NCI-H748 (cell line): ENCODE data around the gene SRGAP2C.
"Not testable (repeated sequence)": the region's sequence is repeated elsewhere in the genome, so short reads cannot be mapped to it uniquely, and the experiment has no call there.

ENCODE experiments used
- DNase-seq: peaks from one replicate; lab custom pipeline; 2025; ENCODE audit not compliant: unreplicated experiment; lab: John Stamatoyannopoulos, UW

The SRGAP2C gene

DNA sequence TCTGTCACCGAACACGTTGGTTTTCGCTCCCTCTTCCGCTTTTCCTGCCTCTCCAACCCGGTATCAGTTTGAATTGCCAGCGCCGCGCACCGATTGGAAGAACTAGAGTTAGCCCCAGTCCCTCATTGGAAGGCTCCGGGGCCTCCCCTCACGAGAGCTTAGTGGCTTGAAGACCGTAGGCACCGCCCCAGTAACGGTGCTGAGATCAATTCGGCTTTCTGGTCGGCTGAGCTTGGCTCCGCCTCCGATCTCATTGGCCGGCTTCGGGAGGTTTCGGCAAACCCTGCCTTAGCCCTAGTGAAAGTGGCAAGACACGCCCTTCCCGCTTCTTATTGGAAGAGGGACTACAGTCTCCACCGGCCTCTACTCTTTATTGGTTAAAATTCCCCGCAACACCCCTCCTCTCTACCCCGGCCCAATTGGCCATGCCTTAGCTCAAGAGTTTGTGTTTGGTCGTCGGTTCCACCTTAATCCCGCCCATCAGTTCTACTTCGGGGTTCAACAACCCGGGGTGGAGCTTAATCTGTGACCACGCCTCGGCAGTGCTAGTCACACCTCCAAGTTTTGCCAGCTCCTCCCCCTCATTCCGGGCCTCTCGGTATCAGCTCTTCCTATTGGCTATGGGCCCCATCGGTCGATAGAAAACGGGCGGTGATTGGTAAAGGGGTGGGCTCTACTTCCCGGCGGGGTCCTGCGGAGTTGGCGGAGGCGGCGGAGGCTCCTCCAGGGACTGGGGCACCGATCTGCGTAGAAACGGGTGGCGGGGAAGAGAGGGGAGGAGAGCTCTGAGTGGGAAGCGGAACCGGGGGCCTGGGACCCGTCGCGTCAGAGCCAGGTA, at the start of gene SRGAP2C, which contains the start of gene FAM72B:
Gene SRGAP2C (plus strand): TSS at position 686 of the 838 bp plus-strand sequence. CDS start 2,472 bp downstream, outside the sequence.
Gene FAM72B (minus strand): TSS at position 51 of the 838 bp plus-strand sequence. CDS start 851 bp downstream, outside the sequence.
- peak; percentile 99 for DNase-seq

DNA sequence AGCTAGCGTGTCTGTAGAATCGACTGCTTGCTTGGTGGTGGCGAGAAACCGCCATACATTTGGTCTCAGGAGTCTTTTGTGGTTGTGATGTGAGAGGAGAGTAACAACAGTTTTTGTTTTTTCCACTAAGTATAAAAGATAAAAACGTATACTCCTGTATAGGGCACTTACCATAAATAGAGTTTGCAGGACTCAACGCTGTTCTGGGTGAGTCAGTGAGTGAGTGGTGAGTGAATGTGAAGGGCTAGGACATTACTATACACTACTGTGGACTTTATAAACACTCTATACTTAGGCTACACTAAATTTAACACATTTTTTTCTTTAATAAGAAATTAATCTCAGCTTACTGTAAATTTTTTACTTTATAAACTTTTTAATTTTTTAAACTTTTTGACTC, 44.4 kb upstream of the SRGAP2C start:
- DNase-seq = not testable (repeated sequence)

DNA sequence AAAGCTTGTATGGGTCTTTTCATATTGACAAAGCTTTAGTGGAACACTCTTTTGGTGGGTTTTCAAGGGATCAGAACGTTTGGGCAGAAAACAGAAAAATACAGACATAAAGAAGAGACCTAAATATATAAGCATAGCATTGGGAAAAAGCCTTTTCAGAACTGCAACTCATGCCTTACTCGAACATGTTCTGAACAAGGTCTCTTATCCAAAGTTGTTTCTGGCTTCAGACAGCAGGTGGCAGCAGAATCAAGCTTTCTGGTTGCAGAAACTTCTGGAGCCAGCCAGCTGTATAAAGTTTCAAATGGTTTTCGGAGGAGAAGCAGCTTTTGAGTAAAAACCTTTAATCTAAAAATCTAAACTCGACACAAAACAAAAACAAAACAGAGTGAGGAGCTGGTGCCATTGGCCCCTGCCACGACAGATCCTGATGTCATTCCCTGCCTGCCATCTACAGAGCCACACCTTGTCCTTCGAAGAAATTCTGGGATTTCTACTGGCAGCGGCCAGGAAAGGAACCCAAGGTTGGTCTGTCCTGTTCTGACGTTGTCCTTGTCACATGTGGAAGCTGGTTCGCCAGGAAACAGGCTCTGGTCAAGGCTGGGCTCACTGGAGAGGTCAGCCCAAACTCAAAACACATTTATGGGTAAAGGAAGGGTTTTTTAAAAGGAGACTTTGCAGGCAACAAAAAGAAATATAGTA, 36.1 kb upstream of the SRGAP2C start:
- not testable (repeated sequence) for DNase-seq

DNA sequence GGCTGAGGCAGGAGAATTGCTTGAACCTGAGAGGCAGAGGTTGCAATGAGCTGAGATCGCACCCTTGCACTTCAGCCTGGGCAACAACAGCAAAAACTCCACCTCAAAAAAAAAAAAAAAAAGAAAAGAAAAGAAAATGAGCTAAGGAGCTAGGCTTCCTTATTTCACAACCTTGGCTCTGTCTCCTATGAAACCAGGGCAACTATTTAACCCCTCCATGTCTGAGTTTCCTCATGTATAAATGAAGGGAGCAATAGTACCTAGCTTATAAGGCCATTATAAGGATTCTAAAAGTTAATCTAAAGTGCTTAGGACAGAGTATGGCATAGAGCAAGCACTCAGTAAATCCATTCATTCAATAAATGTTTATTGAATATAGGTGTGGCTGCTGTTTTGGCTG, 33.5 kb upstream of the SRGAP2C start:
- DNase-seq = not testable (repeated sequence)

DNA sequence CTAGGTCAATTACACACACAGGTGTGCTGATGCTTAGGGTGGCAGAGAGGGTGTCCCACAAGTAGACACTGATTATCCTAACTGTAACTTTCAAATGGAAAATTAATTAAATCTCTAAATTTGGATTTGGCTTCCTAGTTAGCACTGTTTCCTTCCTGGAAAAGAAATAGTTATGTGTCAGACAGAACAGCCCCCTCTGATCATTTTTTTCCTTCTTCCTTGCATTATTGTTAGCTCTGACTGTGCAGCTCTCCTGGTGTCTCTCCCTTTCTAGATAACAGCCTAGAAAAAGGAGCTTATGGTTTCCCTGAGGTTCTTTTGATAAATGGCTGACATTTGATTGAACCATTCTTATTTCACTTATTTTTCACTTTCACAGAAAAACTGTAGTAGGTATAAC, 32.0 kb upstream of the SRGAP2C start:
- not testable (repeated sequence) for DNase-seq

DNA sequence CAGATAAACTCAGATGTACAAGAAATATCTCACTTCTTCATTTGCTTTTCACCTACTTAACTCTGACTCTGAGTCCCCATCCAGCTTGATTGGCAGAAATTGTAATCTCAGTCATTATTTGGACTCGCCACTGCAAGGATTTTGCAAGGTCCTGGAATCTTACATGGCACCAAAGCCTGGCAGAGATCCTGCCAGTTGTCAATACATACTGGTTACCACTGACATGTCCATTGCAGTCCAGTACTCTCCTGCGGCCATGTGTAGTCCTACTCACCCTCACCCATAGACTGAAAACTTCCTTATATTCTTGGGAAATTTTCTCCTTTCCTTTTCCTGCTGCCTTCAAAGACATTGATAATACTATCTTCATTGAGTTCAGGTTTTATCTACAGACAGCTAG, 30.0 kb upstream of the SRGAP2C start:
- not testable (repeated sequence) for DNase-seq

DNA sequence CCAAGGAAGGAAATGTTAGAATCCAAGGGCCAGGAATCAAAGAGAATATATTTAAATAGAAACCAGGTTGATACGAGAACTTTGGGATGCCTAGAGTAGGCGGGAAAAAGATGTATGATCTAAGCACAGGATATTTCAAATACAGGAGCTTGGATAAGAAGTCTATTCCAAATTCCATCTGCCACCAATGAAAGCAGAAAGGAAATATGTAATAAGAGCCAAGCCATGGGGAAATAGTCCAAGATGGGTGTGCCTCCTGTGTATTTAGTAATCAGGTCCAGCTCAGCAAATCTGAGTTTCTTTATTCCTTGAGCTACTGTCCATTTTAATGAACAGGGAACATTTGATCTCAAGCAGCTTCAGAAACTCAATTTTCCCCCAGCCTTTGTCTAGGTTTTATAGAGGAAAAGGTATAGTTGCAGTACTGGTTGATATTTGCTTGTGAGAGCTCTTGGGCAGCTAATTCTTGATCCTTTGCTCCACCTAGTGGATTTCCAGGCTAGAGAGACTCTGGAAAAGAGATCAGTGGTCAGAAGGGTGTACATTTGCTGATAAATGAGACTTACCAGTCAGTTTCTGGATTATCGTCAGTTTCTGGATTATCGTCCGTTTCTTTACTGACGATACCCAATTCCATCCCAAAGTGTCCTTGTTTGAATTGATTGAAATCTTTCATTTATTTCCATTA, 29.0 kb upstream of the SRGAP2C start:
- peak; percentile 35 for DNase-seq

DNA sequence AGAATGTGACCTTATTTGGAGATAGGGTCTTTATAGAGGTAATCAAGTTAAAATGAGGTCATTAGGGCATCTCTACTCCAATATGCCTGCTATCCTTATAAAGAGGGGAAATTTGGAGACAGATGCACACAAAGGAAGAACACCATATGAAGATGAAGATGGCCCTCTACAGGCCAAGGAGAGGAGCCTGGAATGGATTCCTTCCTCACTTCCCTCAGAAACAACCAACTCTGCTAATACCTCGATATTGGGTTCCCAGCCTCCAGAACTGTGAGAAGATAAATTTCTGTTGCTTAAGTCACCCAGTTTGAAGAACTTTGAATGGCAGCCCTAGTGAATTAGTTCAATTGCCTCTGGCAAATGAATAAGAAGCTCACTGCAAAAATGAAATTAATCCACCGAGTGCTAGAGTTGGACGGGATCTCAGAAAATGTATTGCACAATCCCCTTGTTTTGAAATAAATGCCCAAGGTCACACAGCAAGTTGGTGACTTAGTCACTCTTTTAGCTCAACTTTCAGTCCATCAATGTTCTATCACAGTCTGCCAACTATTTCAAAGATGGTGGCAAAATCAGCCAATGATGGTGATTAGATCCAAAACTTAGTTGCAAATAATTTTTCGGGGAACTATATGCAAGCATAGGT, 27.7 kb upstream of the SRGAP2C start:
- DNase-seq = not testable (repeated sequence)

DNA sequence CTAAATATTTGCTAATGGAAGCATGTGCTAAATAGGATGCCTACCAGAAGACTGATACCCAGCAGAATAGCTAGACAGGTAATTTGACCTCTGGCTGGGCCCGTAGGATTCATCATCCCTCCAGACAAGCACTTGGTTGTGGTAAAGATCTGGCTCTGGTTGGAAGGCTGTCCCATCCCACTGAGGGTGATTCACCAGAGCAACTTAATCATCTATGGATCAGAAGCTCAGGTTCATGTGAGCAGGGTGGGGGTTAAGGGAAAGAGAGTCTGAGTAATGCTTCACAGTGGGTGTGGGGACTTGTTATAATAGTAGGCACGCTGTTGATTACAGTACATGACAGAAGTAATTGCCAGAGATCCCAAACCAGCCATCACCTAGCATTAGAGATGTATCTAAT, 27.2 kb upstream of the SRGAP2C start:
- not testable (repeated sequence) for DNase-seq

DNA sequence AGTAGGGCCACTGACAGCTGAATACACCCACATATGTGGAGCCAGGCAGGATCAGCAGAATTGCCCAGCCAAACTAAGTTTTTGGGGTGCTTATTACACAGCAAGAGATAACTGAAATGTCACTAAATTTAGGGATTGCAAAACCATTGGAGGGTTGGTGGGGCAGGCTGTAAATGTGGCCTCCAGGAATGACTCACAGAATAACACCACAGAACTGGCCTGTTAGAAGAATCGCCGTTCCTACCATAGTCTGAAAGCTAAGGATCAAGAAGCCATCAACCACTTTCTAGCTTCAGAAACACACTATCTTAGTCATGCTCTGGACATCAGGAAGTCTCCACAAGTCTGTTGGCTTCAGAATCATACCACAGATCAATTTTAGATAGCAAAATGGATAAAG, 24.7 kb upstream of the SRGAP2C start:
- not testable (repeated sequence) for DNase-seq

DNA sequence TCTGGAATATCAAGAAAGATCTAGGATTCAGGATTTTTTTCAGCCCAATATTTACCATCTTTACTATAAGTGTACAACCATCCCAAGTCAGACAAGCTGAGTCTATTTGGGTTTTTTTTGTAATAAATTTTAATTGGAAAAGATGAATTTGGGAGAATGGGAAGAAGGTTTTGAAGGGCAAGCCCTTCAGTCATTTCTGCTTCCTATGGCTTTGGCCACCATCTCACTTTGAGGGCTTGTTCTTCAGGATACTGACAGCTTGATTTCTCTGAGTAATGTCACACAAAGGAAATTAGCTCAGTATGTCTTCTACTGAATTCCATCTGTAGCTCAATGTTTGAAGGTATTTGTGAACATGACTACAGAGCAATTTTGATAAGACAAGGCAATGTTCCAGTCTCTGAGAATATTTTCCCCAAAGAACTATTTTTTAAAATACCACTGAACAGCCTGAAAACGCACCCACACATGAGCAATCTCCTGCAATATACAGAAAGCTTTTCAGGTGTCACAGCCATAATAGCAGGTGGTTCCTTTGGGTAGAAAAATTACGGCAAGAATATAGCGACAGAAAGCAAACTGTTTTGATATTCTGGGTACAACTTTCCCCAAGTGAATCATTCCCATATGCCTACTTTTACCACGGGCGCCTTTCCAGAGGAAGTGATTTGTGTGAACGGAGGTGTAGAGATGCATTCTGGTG, 23.4 kb upstream of the SRGAP2C start:
- not testable (repeated sequence) for DNase-seq

DNA sequence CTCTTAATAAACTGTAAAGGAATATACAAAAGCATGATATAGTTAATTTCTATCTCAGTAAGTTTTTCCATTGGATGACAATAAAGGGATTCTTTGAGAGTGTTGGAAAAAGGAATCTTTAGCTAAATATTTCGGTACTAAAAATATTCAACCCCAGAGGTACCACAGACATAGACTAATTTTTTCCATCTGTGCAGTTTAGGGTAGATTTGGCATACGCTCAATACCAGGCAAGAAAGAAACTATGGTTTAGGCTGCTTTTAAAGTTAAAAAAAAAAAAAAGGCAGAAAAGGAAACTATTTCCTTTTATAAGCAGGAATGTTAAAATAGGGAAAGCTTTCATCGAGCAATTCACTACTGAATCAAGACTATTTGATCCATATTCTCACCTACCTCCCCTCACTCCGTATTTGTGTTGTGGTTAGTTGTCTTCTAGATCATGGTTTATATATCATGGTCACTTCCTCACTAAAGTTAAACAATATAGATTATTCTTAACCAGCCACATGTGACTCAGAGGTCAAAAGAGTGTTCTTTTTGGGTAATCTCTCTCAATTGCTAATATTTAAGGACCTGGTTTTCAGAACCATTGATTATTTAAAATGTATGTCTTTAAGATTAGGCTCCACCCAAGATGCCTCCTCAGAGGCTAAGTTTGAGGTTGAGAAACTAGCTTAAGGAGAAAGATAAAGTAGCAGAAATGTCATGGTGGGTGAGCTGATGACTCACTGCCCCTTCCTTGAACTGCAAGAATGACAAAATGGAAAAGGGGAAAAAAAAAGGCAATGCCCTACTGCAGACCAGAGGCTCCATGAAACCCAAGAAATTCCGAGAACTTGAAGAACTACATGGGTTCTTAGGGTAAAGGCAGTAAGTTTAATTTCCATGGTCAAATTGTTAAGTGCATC, 20.7 kb upstream of the SRGAP2C start:
- not testable (repeated sequence) for DNase-seq

DNA sequence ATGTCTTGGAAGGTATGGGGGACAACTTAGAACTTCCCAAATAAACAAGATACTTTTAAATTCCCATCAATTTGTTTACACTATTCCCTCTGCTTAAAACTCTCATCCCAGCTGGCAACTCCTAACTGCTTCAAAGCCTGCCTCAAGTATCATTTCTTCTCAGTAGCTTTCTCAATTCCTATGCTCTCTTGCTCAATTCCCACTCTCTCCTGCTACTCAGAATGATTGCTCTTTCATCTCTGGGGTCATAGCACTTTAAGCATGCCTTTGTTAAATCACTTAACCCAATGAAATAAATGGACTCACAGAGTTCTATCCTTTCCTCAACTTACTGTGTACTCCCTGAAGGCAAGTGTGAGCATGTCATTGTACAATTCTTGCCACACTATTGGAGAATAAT, 19.5 kb upstream of the SRGAP2C start:
- not testable (repeated sequence) for DNase-seq

DNA sequence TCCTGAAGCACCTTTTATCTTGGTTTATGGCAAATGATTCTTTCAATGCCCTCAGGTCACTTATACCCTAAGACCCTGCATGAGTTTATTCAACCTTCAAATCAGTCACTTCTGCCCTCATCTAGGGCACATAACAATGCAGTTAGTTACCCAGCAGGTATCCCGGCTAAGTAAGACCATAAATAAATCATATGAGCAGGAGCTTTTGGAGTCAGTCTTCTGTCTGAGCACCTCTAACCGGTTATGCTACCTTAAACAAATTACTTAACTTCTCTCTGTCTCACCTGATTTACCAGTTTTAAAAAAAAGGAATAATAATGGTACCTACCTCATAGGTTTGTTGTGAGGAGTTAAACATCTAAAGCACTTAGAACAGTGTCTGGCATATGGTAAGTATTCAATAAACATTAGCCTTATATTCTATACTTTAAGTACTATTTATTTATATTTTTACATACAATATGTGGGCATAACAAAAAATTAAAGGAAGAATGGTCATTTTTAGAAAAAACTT, 17.5 kb upstream of the SRGAP2C start:
- DNase-seq = not testable (repeated sequence)

DNA sequence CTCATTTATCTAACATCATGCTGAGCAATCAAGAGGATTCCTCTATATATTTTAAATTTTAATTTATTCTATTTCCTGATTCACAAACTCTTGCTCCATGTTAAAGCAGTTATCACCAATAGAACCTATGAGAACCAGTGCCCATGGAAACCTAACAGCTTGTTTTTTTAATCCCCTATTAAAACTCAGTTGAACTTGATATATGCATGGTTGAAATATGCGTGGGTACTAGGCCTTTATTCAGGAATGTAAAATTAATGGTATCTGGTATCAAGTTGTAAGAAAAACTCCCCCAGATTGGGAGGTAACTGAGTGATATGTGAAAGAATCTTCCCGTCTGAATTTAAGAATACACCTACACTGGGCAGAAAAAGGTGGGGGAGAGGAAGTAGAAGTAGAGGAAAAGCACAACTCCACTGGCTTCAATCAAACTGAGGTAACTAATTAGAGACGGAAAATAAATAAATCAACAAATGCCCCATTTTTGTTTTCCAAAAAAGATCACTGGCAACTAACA, 16.6 kb upstream of the SRGAP2C start:
- not testable (repeated sequence) for DNase-seq

DNA sequence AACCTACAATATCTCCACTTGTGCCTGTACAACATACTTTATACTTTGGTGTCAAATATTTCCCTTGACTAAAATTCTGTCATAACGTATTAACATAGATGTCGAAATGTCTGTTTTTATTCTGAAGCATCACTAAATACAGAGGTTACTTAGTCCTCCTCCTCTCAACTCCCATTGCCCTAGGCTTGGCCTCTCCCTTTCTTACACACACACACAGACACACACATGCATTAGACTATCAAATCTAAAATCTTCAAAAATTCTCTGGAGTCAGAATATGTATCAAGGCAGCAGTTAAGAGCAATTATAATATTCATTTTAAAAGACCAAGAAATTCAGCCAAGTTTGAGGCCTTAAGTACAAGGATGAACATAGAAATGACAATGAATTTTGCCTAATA, 8.1 kb upstream of the SRGAP2C start:
- DNase-seq = not testable (repeated sequence)

DNA sequence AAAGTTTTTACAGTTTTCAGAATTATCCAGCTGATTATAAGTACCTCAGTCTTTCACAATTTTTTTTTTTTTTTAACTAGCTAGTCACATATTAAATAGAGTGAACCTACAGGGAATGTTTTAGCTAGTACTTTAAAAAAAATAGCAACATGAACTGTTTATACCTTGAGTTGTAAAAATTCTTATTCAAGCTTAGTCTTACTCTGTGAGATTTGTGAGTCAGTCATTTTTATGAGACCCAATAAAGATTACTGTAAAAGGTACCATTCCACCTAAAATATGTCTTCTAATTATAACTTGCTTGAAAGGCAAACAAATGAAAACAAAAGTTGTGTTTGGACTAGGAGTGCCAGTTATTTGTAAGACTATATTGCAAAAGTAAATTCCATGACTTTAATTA, 6.6 kb upstream of the SRGAP2C start:
- DNase-seq = not testable (repeated sequence)

DNA sequence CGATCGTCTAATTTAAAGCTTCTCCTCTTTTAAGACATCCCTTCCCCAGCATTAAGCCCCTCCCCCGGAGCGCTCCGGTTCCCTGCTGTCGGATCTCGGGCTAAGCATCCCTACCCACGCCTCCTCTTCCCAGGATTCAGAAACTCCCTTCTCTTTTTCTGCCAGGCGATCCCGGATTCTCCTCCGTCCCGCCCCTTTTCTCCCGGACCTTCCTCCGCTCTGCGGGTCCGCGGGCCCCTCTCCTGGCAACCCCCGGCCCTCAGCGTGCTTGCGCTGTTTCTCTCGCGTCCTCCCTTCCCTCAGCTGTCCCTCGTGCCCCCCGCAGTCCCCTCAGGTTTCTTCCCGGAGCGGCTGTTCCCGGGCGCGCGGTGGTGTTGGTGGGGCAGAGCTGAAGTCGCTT, 908 bp upstream of the SRGAP2C start:
- DNase-seq = not testable (repeated sequence)
